Smooth muscle cell (in vitro differentiated cells): ENCODE results near the gene WDCP. TPM values are rescaled to one million over a fixed set of nuclear protein-coding genes. Genes with fewer than 3 reads are reported as not detected.
A peak's percentile ranks its signal among the peaks of the same experiment; 100 is the strongest.

ENCODE experiments used
- DNase-seq: peaks from one replicate; lab custom pipeline; 2025; ENCODE audit not compliant: unreplicated experiment; lab: John Stamatoyannopoulos, UW
- H2AFZ ChIP-seq: fragments of 200-600 bp; sonication (generic); 2 replicates; pipeline ENCODE4 v1.6.0; 2016; ENCODE audit warnings: antibody characterized with exemption, low read depth, mild to moderate bottlenecking
- H3F3A ChIP-seq: fragments of 200-600 bp; sonication (generic); 2 replicates; pipeline ENCODE4 v1.6.0; 2017; ENCODE audit warnings: antibody characterized with exemption, low read depth
- H3K27ac ChIP-seq: fragments of 200-600 bp; sonication (generic); 2 replicates; pipeline ENCODE4 v1.5.1; 2016; ENCODE audit warnings: low read depth, mild to moderate bottlenecking
- H3K27me3 ChIP-seq: fragments of 200-600 bp; sonication (generic); 2 replicates; pipeline ENCODE4 v1.6.1; 2016; ENCODE audit warnings: low read depth, mild to moderate bottlenecking
- H3K36me3 ChIP-seq: fragments of 200-600 bp; sonication (generic); 2 replicates; pipeline ENCODE4 v1.5.1; 2016; ENCODE audit warnings: low read depth
- H3K4me1 ChIP-seq: fragments of 200-600 bp; sonication (generic); 2 replicates; pipeline ENCODE4 v1.5.1; 2016; ENCODE audit warnings: low read depth
- H3K4me2 ChIP-seq: fragments of 200-600 bp; sonication (generic); 2 replicates; pipeline ENCODE4 v1.6.0; 2016; ENCODE audit warnings: mild to moderate bottlenecking
- H3K4me3 ChIP-seq: fragments of 200-600 bp; sonication (generic); 2 replicates; pipeline ENCODE4 v1.5.1; 2016; ENCODE audit warnings: mild to moderate bottlenecking
- H3K79me2 ChIP-seq: fragments of 200-600 bp; sonication (generic); 2 replicates; pipeline ENCODE4 v1.6.0; 2016; ENCODE audit warnings: low read depth, mild to moderate bottlenecking
- H3K9ac ChIP-seq: fragments of 200-600 bp; sonication (generic); 2 replicates; pipeline ENCODE4 v1.6.0; 2016; ENCODE audit warnings: low read depth
- H3K9me3 ChIP-seq: fragments of 200-600 bp; sonication (generic); replicated peaks from 2 replicates; pipeline ENCODE4 v1.5.1; 2016; ENCODE audit warnings: low read depth
- H4K20me1 ChIP-seq: fragments of 200-600 bp; sonication (generic); 2 replicates; pipeline ENCODE4 v1.6.0; 2016; ENCODE audit warnings: low read depth
- CTCF ChIP-seq: fragments of 200-600 bp; sonication (generic); IDR thresholded peaks from 2 replicates; pipeline ENCODE4 v1.5.1; 2017; ENCODE audit warnings: borderline replicate concordance, mild to moderate bottlenecking, antibody characterized with exemption; ENCODE audit not compliant: insufficient read depth, poor library complexity, severe bottlenecking
- WGBS: methylation state at CpG from one replicate; pipeline ENCODE4 v1.1.7; 2016; ENCODE audit warnings: low lambda C conversion rate; 5-methylcytosine and 5-hydroxymethylcytosine counted together
- polyA plus RNA-seq: library from polyadenylated mRNA; unstranded; fragments of >200 nt; fragmentation: Nextera tagmentation; extraction: Ambion mirVana; gene quantifications from 2 replicates; pipeline ENCODE4 v1.2.1, GENCODE V29; 2016
- total RNA-seq: library from RNA; depleted of rRNA; stranded (reverse); fragments of >200 nt; gene quantifications from 2 replicates; pipeline ENCODE4 v1.2.3, GENCODE V29; 2014

Gene WDCP
- total and polyA plus RNA-seq, 2 experiments from 2014 or later: 3.1 to 7.7 TPM

DNA sequence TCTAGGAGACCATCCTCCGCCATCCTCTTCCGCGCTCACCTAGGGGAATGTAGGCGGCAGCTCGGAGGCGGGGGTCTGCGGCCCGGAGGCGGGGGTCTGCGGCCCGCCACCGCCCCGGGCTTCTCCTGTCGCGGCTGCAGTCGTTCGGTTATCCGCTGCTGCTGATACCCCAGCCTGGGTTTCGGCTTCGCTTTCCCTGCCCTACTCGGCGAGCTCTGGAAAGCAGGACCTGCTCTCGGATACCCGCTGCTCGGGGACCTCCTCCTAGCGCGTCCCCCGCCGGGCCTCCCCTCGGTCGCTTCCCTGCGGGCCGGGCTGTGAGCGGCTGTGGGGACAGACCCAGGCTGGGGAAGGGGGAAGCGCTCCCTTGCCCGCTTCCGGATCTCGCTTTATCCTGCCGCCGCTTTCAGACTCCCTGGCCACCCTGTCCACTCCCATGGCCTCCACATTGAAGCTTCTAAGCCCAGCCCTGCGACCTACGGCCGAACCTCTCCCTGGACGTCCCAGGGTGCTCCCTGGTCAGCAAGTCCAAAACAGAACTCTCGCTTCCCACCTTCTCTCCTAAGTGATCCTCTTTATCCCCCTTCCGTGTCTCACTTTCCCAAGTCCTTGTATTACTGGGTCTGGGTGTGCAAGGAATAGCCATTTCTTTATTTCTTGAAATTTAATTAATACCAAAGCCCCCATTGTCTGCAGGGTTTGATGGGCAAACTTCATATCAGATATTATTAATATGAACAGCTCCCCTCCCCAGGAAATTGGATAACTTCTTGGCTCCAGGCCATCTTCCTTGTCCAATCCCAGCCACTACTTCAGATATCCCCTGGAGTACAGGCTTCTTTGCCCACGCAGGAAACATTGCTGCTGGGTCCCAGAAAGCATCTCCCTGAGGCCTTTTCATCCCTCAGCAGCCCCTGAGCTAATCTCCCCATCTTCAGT, 3.1 kb upstream of the WDCP start:
- peak overlapping the region; percentile 62 for H3K9ac ChIP-seq
- no peaks in the 10 kb centered on the region for H4K20me1 ChIP-seq
- TF ChIP-seq CTCF: no peak

GRCh38 chr2:24049485-24050021, 2.4 kb upstream of the WDCP start, which contains the start of gene FKBP1B:
TSS of gene FKBP1B (plus strand) at chr2:24049741. CDS start at chr2:24049850, 109 bp downstream.
- Histone ChIP-seq H3F3A (no peaks in the 10 kb centered on the region), H3K27ac (no peak within 1 kb of the TSS), H3K4me1 (peaks cover 13% of the 10 kb centered on the region), H3K9me3 (no peaks in the 10 kb centered on the region), H3K36me3 (no peaks in the 10 kb centered on the region), H3K27me3 (no peaks in the 10 kb centered on the region), H2AFZ (peak within 1 kb of the TSS; percentile 86), H3K79me2 (peaks cover 20% of the 10 kb centered on the region), H4K20me1 (no peaks in the 10 kb centered on the region), H3K4me2 (peak within 1 kb of the TSS; percentile 100), H3K9ac (peak within 1 kb of the TSS; percentile 62), H3K4me3 (peak within 1 kb of the TSS; percentile 93)
- TF ChIP-seq CTCF: no peak
- DNase-seq: no peak
- 0% methylated on average over 4 of the region's 52 CpGs for WGBS

More for the DNA sequence above, 3.1 kb upstream of the WDCP start:
- Histone ChIP-seq H3F3A (no peaks in the 10 kb centered on the region), H3K79me2 (peaks cover 13% of the 10 kb centered on the region), H3K4me1 (peaks cover 13% of the 10 kb centered on the region), H3K4me2 (peak overlapping the region; percentile 100), H3K36me3 (no peaks in the 10 kb centered on the region), H3K4me3 (peak overlapping the region; percentile 93), H3K27ac (no peak overlapping the region), H2AFZ (peak overlapping the region; percentile 86), H3K27me3 (no peaks in the 10 kb centered on the region), H3K9me3 (no peaks in the 10 kb centered on the region)
- 4% methylated on average over 28 of the region's 47 CpGs for WGBS
- DNase-seq: no peak

DNA sequence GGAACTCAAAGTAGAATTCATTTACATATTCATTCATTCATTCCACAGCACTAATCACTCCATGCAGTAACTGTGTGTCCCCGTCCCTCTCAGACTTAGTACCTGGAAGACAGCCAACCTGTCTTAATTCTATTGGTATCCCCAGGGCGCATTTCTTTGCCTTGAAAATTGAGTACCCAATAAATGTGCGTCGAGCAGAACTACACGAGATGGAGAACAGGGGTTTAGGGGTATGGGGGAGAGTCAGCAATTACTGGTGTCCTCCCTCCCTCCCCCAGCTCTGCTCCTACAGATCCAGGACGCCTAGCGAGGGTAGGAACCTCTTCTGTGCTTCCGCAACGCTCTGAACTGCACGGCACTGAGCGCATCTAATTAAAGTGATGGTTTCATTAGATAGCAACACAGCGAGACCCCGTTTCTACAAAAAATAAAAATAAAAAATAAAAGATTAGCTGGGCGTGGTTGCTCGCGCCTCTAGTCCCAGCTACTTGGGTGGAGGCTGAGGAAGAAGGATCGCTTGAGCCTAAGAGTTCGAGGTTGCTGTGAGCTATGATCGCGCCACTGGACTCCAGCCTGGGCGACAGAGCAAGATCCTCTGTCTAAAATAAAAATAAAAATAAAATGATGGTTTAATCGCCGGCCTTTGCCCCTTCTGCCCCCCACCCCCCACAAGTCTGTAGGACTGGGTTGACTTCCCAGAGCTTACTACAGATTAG, 1.7 kb upstream of the WDCP start:
- H3K9me3 ChIP-seq: no peaks in the 10 kb centered on the region
- no peaks in the 10 kb centered on the region for H4K20me1 ChIP-seq
- no peak for DNase-seq
- H3K27me3 ChIP-seq: no peaks in the 10 kb centered on the region
- WGBS: 45% methylated on average over 23 of the region's 23 CpGs
- peak overlapping the region; percentile 100 for H3K4me2 ChIP-seq
- no peak overlapping the region for H3K27ac ChIP-seq
- peak overlapping the region; percentile 93 for H3K4me3 ChIP-seq
- no peak overlapping the region for H3K9ac ChIP-seq
- peaks cover 25% of the 10 kb centered on the region for H3K79me2 ChIP-seq
- H3K4me1 ChIP-seq: peaks cover 13% of the 10 kb centered on the region
- no peaks in the 10 kb centered on the region for H3F3A ChIP-seq
- H2AFZ ChIP-seq: peak overlapping the region; percentile 86
- H3K36me3 ChIP-seq: no peaks in the 10 kb centered on the region
- TF ChIP-seq CTCF: no peak
